Endothelial cell (in vitro differentiated cells): Measurements from ENCODE around the gene EIF2AK2. TPM values are rescaled to one million over a fixed set of nuclear protein-coding genes. Genes with fewer than 3 reads are reported as not detected.
"Not testable (repeated sequence)": the region's sequence is repeated elsewhere in the genome, so short reads cannot be mapped to it uniquely, and the experiment has no call there.

Experiments used
- DNase-seq: peaks from one replicate; pipeline ENCODE4 v3.0.0; 2021; ENCODE audit warnings: low spot score
- H3K27ac Mint-ChIP-seq: one replicate; pipeline ENCODE4 v1.8.0; 2021; ENCODE audit warnings: mixed read lengths, inconsistent platforms; ENCODE audit not compliant: unreplicated experiment
- H3K27me3 Mint-ChIP-seq: one replicate; pipeline ENCODE4 v1.8.0; 2021; ENCODE audit warnings: mild to moderate bottlenecking, moderate library complexity, mixed read lengths, inconsistent platforms; ENCODE audit not compliant: unreplicated experiment
- H3K36me3 Mint-ChIP-seq: one replicate; pipeline ENCODE4 v1.8.0; 2021; ENCODE audit warnings: mild to moderate bottlenecking, low read depth, mixed read lengths, inconsistent platforms; ENCODE audit not compliant: unreplicated experiment
- H3K4me1 Mint-ChIP-seq: one replicate; pipeline ENCODE4 v1.8.0; 2021; ENCODE audit warnings: mild to moderate bottlenecking, mixed read lengths, inconsistent platforms; ENCODE audit not compliant: unreplicated experiment
- H3K4me3 Mint-ChIP-seq: one replicate; pipeline ENCODE4 v1.8.0; 2021; ENCODE audit warnings: mild to moderate bottlenecking, mixed read lengths, inconsistent platforms; ENCODE audit not compliant: unreplicated experiment
- H3K9me3 Mint-ChIP-seq: one replicate; pipeline ENCODE4 v1.8.0; 2021; ENCODE audit warnings: mixed read lengths, inconsistent platforms; ENCODE audit not compliant: unreplicated experiment
- CTCF ChIP-seq: fragments of 200-600 bp; sonication (generic); IDR thresholded peaks from one replicate; pipeline ENCODE4 v1.5.0; 2021; ENCODE audit warnings: antibody characterized with exemption; ENCODE audit not compliant: unreplicated experiment
- total RNA-seq: library from RNA; stranded (reverse); fragmentation: NEBNext Ultra II Directional; extraction: Animal tissue kit (Norgen Biotek cat#: 25700); gene quantifications from one replicate; pipeline ENCODE4 v1.2.1, GENCODE V29; 2021; ENCODE audit not compliant: unreplicated experiment

Gene EIF2AK2
- total RNA-seq, 1 donor from 2014 or later, result 32.9 TPM

- no peaks in the 10 kb centered on the region for H3K9me3 Mint-ChIP-seq
- no peak for TF ChIP-seq CTCF
- peaks cover 7% of the 10 kb centered on the region for H3K4me1 Mint-ChIP-seq
- peaks cover 36% of the 10 kb centered on the region for H3K36me3 Mint-ChIP-seq
- H3K27me3 Mint-ChIP-seq, result peaks cover 2% of the 10 kb centered on the region
- no peak overlapping the region for H3K27ac Mint-ChIP-seq
- no peak overlapping the region for H3K4me3 Mint-ChIP-seq
- no peak for DNase-seq
Observed at GRCh38 chr2:37201208-37201607, 44.4 kb upstream of the EIF2AK2 start.

- TF ChIP-seq CTCF, result no peak
- Mint-ChIP-seq H3K27me3 (peaks cover 5% of the 10 kb centered on the region), H3K4me1 (peaks cover 7% of the 10 kb centered on the region), H3K4me3 (no peak overlapping the region), H3K36me3 (peaks cover 13% of the 10 kb centered on the region), H3K27ac (peak overlapping the region; percentile 25), H3K9me3 (no peaks in the 10 kb centered on the region)
- no peak for DNase-seq
Observed at GRCh38 chr2:37198681-37199065, 41.9 kb upstream of the EIF2AK2 start.

GRCh38 chr2:37196320-37197195, 39.8 kb upstream of the EIF2AK2 start, which contains the start of gene CEBPZOS:
TSS of gene CEBPZOS (plus strand) at chr2:37196496. CDS start at chr2:37199705, 3,209 bp downstream.
- TF ChIP-seq CTCF, result no peak
- H3K9me3 Mint-ChIP-seq, result no peaks in the 10 kb centered on the region
- H3K4me1 Mint-ChIP-seq, result peaks cover 7% of the 10 kb centered on the region
- H3K27ac Mint-ChIP-seq, result peak within 1 kb of the TSS; percentile 88
- peak within 1 kb of the TSS; percentile 99 for H3K4me3 Mint-ChIP-seq
- peaks cover 4% of the 10 kb centered on the region for H3K36me3 Mint-ChIP-seq
- peaks cover 5% of the 10 kb centered on the region for H3K27me3 Mint-ChIP-seq
- DNase-seq, result peak; percentile 76

GRCh38 chr2:37195862-37196319, 39.1 kb upstream of the EIF2AK2 start:
- H3K9me3 Mint-ChIP-seq, DNase-seq, H3K4me1 Mint-ChIP-seq, H3K27me3 Mint-ChIP-seq, H3K36me3 Mint-ChIP-seq: not testable (repeated sequence)
- H3K27ac Mint-ChIP-seq, result peak overlapping the region; percentile 88
- H3K4me3 Mint-ChIP-seq, result peak overlapping the region; percentile 99

- H3K9me3 Mint-ChIP-seq, result no peaks in the 10 kb centered on the region
- H3K4me3 Mint-ChIP-seq, result no peak overlapping the region
- H3K36me3 Mint-ChIP-seq, result peaks cover 4% of the 10 kb centered on the region
- H3K27me3 Mint-ChIP-seq, result peaks cover 8% of the 10 kb centered on the region
- peaks cover 4% of the 10 kb centered on the region for H3K4me1 Mint-ChIP-seq
- no peak for TF ChIP-seq CTCF
- H3K27ac Mint-ChIP-seq, result no peak overlapping the region
- DNase-seq, result no peak
Observed at GRCh38 chr2:37192551-37192950, 35.8 kb upstream of the EIF2AK2 start.
